ENCODE results near the gene ADAMTSL5. TPM values are rescaled to one million over a fixed set of nuclear protein-coding genes. Genes with fewer than 3 reads are reported as not detected.
A peak's percentile ranks its signal among the peaks of the same experiment; 100 is the strongest.

Gene ADAMTSL5
- total and polyA plus RNA-seq, 9 of the 15 experiments (the other 6 are each of a cell fraction or from before 2014, with no cell fraction given), result 1.0 to 11.6 (median 4.1) TPM

DNA sequence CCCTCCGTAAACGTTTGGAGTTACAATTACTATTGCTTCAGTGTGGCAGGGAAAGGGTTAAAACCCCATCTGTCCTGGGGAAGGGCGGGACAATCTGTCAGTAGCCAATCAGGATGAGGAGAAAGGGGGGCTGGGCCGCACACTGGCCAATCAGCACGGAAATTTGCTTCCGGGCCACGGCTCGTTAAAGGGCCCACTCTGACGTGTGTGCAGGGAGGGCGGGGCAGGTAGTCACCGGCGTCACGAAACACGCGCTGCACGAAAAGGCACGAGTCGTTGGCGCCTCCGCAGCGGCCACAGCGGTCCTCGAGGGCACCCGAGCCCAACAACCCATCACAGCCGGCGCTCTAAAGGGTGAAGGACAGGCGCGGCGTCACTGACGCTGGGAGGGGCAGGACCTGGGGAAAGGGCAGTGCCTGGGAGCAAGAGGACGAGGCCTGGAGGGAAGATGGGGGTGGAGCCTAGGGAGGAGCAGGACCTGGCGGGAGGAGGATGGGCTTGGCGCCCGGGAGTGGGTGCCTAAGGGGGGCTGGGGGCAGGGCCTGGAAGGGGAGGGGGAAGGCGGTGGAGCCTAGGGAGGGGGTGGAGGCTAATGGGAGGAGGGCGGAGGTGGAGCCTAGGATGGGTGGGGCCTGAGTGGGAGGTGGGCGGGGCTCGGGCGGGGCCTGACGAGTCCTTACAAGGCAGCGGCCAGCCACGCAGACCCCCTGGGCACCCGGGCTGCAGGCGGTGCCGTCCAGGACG is 4.9 kb downstream of the ADAMTSL5 start (continued):
- TF ChIP-seq SRSF9 (IDR thresholded peaks at IDR 0.05; ENCODE audit: borderline replicate concordance, low read depth, low read length) (no peak), ARHGAP35 (IDR thresholded peaks at IDR 0.05; ENCODE audit: partially characterized antibody) (no peak), ZNF12 (CRISPR knock-in tag; IDR thresholded peaks at IDR 0.05) (0 out of 2 replicates have a peak, but pooled peaks have one; percentile 26), FIP1L1 (IDR thresholded peaks at IDR 0.05; ENCODE audit: low read depth, low read length, poor library complexity, severe bottlenecking) (peak; percentile 16), CBFB (CRISPR knock-in tag; IDR thresholded peaks at IDR 0.05) (no peak; the same call in none of the 2 replicates), POLR2AphosphoS5 (IDR thresholded peaks at IDR 0.05; ENCODE audit: control insufficient read depth, insufficient read depth, low read depth, low read length) (no peak), ZNF561 (CRISPR knock-in tag; conservative IDR thresholded peaks at IDR 0.05) (no peak), MAFK (IDR thresholded peaks at IDR 0.05; ENCODE audit: low read length) (no peak), BRD4 (IDR thresholded peaks at IDR 0.05) (no peak), EWSR1 (IDR thresholded peaks at IDR 0.05; ENCODE audit: borderline replicate concordance, low read depth, partially characterized antibody) (no peak), E2F3 (CRISPR knock-in tag; IDR thresholded peaks at IDR 0.05) (0 out of 2 replicates have a peak, but pooled peaks have one; percentile 62), PHF8 (IDR thresholded peaks at IDR 0.05; ENCODE audit: borderline replicate concordance, low read length) (peak; percentile 65; the same call in 1 of the 2 replicates), HDAC2 (IDR thresholded peaks at IDR 0.05) (peak; percentile 80), BACH1 (tag; IDR thresholded peaks at IDR 0.05) (no peak), RBM14 (IDR thresholded peaks at IDR 0.05; ENCODE audit: borderline replicate concordance, insufficient read depth, low read depth, low read length) (no peak), CHD1 (IDR thresholded peaks at IDR 0.05; ENCODE audit: low read length) (no peak)
- TF ChIP-seq, protein P1, sequence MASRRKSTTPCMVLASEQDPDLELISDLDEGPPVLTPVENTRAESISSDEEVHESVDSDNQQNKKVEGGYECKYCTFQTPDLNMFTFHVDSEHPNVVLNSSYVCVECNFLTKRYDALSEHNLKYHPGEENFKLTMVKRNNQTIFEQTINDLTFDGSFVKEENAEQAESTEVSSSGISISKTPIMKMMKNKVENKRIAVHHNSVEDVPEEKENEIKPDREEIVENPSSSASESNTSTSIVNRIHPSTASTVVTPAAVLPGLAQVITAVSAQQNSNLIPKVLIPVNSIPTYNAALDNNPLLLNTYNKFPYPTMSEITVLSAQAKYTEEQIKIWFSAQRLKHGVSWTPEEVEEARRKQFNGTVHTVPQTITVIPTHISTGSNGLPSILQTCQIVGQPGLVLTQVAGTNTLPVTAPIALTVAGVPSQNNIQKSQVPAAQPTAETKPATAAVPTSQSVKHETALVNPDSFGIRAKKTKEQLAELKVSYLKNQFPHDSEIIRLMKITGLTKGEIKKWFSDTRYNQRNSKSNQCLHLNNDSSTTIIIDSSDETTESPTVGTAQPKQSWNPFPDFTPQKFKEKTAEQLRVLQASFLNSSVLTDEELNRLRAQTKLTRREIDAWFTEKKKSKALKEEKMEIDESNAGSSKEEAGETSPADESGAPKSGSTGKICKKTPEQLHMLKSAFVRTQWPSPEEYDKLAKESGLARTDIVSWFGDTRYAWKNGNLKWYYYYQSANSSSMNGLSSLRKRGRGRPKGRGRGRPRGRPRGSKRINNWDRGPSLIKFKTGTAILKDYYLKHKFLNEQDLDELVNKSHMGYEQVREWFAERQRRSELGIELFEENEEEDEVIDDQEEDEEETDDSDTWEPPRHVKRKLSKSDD (conservative IDR thresholded peaks at IDR 0.05; ENCODE audit: low read length), result no peak
- TF ChIP-seq, protein P2, sequence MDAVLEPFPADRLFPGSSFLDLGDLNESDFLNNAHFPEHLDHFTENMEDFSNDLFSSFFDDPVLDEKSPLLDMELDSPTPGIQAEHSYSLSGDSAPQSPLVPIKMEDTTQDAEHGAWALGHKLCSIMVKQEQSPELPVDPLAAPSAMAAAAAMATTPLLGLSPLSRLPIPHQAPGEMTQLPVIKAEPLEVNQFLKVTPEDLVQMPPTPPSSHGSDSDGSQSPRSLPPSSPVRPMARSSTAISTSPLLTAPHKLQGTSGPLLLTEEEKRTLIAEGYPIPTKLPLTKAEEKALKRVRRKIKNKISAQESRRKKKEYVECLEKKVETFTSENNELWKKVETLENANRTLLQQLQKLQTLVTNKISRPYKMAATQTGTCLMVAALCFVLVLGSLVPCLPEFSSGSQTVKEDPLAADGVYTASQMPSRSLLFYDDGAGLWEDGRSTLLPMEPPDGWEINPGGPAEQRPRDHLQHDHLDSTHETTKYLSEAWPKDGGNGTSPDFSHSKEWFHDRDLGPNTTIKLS (IDR thresholded peaks at IDR 0.05; ENCODE audit: borderline replicate concordance, low read depth), result peak; percentile 78
- TF ChIP-seq, protein P3, sequence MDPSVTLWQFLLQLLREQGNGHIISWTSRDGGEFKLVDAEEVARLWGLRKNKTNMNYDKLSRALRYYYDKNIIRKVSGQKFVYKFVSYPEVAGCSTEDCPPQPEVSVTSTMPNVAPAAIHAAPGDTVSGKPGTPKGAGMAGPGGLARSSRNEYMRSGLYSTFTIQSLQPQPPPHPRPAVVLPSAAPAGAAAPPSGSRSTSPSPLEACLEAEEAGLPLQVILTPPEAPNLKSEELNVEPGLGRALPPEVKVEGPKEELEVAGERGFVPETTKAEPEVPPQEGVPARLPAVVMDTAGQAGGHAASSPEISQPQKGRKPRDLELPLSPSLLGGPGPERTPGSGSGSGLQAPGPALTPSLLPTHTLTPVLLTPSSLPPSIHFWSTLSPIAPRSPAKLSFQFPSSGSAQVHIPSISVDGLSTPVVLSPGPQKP (CRISPR knock-in tag; IDR thresholded peaks at IDR 0.05), result no peak
- TF ChIP-seq, protein P4, sequence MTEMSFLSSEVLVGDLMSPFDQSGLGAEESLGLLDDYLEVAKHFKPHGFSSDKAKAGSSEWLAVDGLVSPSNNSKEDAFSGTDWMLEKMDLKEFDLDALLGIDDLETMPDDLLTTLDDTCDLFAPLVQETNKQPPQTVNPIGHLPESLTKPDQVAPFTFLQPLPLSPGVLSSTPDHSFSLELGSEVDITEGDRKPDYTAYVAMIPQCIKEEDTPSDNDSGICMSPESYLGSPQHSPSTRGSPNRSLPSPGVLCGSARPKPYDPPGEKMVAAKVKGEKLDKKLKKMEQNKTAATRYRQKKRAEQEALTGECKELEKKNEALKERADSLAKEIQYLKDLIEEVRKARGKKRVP (CRISPR knock-in tag; IDR thresholded peaks at IDR 0.05), result no peak
